D721Med (cell line): Measurements from ENCODE around the gene NCKAP1.

Source experiments
- DNase-seq: peaks from one replicate; pipeline ENCODE4 v3.0.0; 2011; ENCODE audit warnings: low spot score; ENCODE audit not compliant: insufficient read length
- FAIRE-seq: peaks from 2 replicates; lab custom pipeline; 2011; peaks lifted over from hg19 to GRCh38; lab: Jason Lieb, UNC
- CTCF ChIP-seq: IDR thresholded peaks from 2 replicates; pipeline ENCODE4 v1.5.1; 2012; ENCODE audit warnings: mild to moderate bottlenecking, control low read depth; ENCODE audit not compliant: insufficient read depth; ENCODE audit errors: missing control alignments

NCKAP1 gene

DNA sequence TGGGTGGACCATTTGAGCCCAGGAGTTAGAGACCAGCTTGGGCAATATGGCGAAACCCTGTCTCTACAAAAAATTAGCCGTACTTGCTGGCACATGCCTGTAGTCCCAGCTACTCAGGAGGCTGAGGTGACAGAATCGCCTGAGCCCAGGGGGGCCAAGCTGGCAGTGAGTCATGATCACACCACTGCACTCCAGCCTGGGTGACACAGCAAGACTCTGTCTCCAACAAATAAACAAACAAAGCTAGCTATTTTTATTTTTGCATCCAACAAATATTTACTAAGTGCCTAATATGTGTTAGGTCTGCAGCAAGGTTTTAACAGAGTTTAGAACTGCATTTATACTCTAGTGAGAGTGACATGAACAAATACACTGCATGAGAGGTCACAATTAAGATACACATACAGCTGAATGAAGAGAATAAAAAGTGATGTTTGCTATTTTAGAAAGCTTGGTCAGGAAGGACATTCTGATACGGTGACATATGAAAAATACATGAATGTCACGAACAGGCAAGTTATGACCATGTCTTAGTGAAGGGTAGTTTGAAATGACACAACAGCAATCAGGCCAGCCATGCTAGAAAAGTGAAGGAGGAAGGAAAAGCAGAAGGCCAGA, 88.6 kb downstream of the NCKAP1 start:
- FAIRE-seq: no peak
- no peak for DNase-seq
- no peak for TF ChIP-seq CTCF

DNA sequence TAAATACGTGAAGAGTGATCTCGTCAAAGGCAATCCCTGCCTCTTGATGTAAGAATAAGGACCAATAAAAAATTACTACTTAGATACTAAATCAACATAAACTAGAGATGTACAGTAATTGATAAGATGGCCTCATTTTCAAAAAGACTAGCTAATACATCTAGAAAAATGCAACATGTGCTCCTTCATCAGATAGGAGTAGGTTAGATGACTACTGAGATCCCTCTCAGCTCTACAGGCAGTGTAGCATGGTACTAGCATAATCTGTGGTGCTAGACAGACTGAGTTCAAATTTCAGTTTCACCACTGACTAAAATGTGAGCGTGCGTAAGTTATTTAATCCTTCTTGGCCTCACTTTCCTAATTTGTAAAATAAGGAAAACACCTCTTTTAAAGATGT, 89.2 kb downstream of the NCKAP1 start:
- FAIRE-seq (no peak), DNase-seq (no peak)
- TF ChIP-seq CTCF: no peak

DNA sequence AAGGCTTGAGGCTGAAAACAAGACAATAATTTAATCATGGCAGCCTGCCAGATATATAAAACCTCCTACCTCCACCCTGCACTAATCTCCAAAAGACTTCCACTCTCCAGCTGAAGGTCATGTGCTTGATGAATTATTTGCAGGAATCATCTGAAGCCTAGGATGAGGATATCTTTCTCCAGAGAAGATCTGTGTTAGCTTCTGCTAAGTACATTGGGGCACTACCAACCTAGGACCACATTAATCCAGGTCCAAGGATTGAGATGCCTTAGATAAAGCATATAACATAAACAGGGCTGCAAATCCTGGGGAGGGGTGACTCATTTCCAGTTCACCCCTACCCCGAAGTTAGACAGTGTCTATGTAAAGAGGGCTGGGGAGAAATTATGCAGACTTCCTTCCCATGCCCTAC, 91.3 kb downstream of the NCKAP1 start:
- TF ChIP-seq CTCF: no peak
- no peak for DNase-seq
- FAIRE-seq: no peak

DNA sequence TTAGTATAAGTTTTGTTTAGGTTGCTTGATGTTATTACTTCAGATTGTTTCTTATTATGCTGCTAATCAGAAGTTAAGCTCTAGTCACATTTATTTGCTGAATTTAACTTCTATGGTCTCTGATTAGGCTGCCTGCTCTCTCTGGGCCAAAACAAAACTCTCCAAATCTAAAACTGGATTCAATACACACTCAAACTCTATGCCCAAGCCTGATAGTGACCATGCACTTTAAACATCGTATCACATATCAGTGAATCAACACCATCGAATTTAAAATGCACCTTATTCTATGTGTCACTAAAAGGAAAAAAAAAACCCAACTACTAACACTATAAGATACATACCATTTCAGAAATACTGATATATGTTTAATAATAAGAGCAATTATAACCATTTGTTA, 94.9 kb downstream of the NCKAP1 start:
- FAIRE-seq (no peak), DNase-seq (no peak)
- TF ChIP-seq CTCF: no peak

DNA sequence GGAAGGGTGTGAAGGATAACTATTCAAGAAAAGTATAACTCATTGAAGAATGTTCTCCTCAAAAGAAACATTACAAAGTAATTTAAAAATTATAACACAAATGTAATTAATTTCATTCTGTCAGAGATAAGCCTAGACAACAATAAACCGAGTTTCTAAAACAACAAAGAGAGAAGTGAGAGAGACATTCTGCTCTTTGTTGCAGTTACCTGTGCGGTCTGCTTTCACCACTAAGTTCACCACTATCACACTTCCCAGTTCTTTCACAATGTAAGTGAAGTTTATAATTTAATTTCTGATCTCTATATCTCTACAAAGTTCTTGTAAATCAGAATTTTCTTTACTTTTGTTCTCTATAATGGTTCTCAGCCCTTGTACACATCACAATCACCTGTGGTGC, 95.5 kb downstream of the NCKAP1 start:
- no peak for DNase-seq
- no peak for TF ChIP-seq CTCF
- FAIRE-seq: no peak

DNA sequence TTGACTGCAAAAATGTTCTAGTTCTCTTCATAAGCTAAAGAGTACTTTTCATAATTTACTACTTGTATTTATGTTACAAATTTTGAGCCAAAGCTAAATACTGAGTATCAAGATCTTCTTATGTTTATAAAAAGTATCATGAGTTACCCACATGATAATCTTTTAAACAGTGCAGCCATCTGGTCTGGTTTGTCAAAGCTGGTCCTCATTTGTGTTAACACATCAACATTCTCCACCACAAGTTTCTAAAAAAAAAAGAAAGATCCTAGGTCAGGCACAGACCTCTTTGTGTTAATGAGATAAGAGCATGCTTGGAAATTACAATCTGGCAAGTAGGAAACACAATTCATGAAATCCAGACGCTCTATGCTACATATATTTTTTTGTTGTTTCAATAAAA, 96.3 kb downstream of the NCKAP1 start:
- no peak for TF ChIP-seq CTCF
- DNase-seq: no peak
- FAIRE-seq: peak; percentile 98

- no peak for TF ChIP-seq CTCF
- FAIRE-seq (peak; percentile 83), DNase-seq (no peak)
These were observed 97.0 kb downstream of the NCKAP1 start for GRCh38 chr2:182941121-182941722.
